Fibroblast of lung (primary cell): Measurements from ENCODE around the gene ODF4. TPM values are rescaled to one million over a fixed set of nuclear protein-coding genes. Genes with fewer than 3 reads are reported as not detected.

Source experiments
- DNase-seq, 2 donors: peaks; one replicate each; pipeline versions ENCODE4 v3.0.0 to v3.0.0-alpha.2; 2010; ENCODE audit warnings: low read depth in 2 of 2
- H2AFZ ChIP-seq: 2 replicates; pipeline ENCODE4 v1.5.1; 2012; ENCODE audit warnings: low read length, control low read depth, inconsistent platforms
- H3K27ac ChIP-seq: 2 replicates; pipeline ENCODE4 v1.5.1; 2011; ENCODE audit warnings: low read length, control low read depth; ENCODE audit not compliant: insufficient read depth
- H3K27me3 ChIP-seq: 2 replicates; pipeline ENCODE4 v1.5.1; 2011; ENCODE audit warnings: mild to moderate bottlenecking, low read length; ENCODE audit not compliant: control insufficient read depth, insufficient read depth
- H3K36me3 ChIP-seq: 2 replicates; pipeline ENCODE4 v1.5.1; 2011; ENCODE audit warnings: low read length; ENCODE audit not compliant: control insufficient read depth, insufficient read depth
- H3K4me1 ChIP-seq: 2 replicates; pipeline ENCODE4 v1.5.1; 2011; ENCODE audit warnings: low read length; ENCODE audit not compliant: control insufficient read depth, insufficient read depth; ENCODE audit errors: extremely low read depth
- H3K4me2 ChIP-seq: 2 replicates; pipeline ENCODE4 v1.5.1; 2011; ENCODE audit warnings: low read length, control low read depth; ENCODE audit not compliant: insufficient read depth; ENCODE audit errors: extremely low read depth
- H3K4me3 ChIP-seq, 4 experiments: fragments of 200-600 bp in 1 of 4; sonication (generic) in 1 of 4; replicated peaks in 1 of 4; 2 replicates each; pipeline ENCODE4 v1.5.1; 2011 to 2016; ENCODE audit warnings: low read length in 4 of 4, low read depth in 3 of 4, mild to moderate bottlenecking in 3 of 4, control low read depth in 2 of 4, inconsistent platforms in 1 of 4, mixed read lengths in 1 of 4; ENCODE audit not compliant: insufficient read depth in 1 of 4; ENCODE audit errors: control extremely low read depth in 1 of 4
- H3K79me2 ChIP-seq: 2 replicates; pipeline ENCODE4 v1.5.1; 2012; ENCODE audit warnings: mild to moderate bottlenecking, low read length, inconsistent platforms; ENCODE audit not compliant: control insufficient read depth, insufficient read depth
- H3K9ac ChIP-seq: 2 replicates; pipeline ENCODE4 v1.5.1; 2011; ENCODE audit warnings: mild to moderate bottlenecking, low read length, control low read depth; ENCODE audit not compliant: insufficient read depth
- H3K9me3 ChIP-seq: 2 replicates; pipeline ENCODE4 v1.5.1; 2012; ENCODE audit warnings: low read depth, low read length; ENCODE audit not compliant: control insufficient read depth, insufficient read depth
- H4K20me1 ChIP-seq: 2 replicates; pipeline ENCODE4 v1.5.1; 2011; ENCODE audit warnings: low read length; ENCODE audit not compliant: control insufficient read depth, insufficient read depth; ENCODE audit errors: extremely low read depth
- EZH2 ChIP-seq: IDR thresholded peaks from 2 replicates; pipeline ENCODE4 v1.5.1; 2012; ENCODE audit warnings: low read length, control low read depth, mild to moderate bottlenecking; ENCODE audit errors: missing control alignments
- polyA plus RNA-seq, 2 donors: library from polyadenylated mRNA; depleted of rRNA in 1 of 2; stranded (reverse) in 1 of 2; unstranded in 1 of 2; fragments of >200 nt; gene quantifications; 2 replicates each; pipeline ENCODE4 v1.2.1, GENCODE V29; 2011 to 2012; ENCODE audit warnings: missing spikeins in 1 of 2
- total RNA-seq: library from RNA; depleted of rRNA; stranded (reverse); fragments of >200 nt; gene quantifications from 2 replicates; pipeline ENCODE4 v1.2.1, GENCODE V29; 2014
- TF ChIP-seq, protein P1 (sequence below), 2 donors: IDR thresholded peaks in 1 of 2; conservative IDR thresholded peaks in 1 of 2; 1 replicate in 1 of 2; 2 replicates in 1 of 2; pipeline ENCODE4 v1.5.1; 2011 to 2012; ENCODE audit warnings: low read length in 2 of 2, control low read depth in 1 of 2, inconsistent platforms in 1 of 2, low read depth in 1 of 2, mild to moderate bottlenecking in 1 of 2

Gene ODF4
- total and polyA plus RNA-seq, 2 donors (not counting 1 experiment from before 2014, with no cell fraction given), result not detected

DNA sequence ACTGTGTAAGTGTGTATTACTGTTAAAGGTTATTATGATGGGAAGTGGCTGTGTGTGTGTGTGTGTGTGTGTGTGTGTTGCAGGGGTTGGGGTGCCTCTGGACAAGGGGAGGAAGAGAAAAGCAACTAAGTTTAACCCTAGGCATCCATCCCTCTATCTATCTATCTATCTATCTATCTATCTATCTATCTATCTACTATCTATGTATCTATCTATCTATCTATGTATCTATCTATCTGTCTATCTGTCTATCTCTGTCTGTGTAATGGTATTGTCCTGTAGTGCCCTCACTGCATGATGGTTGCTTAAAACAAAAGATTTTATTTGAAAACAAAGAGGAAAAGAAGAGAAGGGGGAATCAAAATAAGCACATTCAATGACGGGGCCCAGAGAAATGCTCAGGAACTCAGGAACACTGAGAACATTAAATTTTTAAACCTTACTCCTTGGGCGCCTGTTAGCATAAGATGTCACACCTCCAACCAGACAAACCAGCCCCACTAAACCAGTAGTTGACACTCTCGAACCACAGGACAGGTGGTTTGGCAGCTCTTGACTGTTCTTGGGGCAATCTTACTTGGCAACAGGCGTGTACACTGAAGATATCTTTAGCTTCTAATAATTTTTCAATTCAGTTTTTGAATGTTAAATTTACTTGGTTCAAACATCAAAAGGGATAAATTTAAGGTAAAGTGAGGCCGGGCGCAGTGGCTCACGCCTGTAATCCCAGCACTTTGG is 48.4 kb downstream of the ODF4 start:
- Histone ChIP-seq H3K4me2 (no peak overlapping the region), H3K27me3 (no peaks in the 10 kb centered on the region), H3K4me3 (no peak overlapping the region), H3K79me2 (no peaks in the 10 kb centered on the region), H2AFZ (no peak overlapping the region), H3K9ac (no peak overlapping the region), H3K27ac (no peak overlapping the region), H3K9me3 (no peaks in the 10 kb centered on the region), H3K36me3 (no peaks in the 10 kb centered on the region), H3K4me1 (peaks cover 11% of the 10 kb centered on the region), H4K20me1 (no peaks in the 10 kb centered on the region)
- no peak for DNase-seq
- TF ChIP-seq, protein P1, sequence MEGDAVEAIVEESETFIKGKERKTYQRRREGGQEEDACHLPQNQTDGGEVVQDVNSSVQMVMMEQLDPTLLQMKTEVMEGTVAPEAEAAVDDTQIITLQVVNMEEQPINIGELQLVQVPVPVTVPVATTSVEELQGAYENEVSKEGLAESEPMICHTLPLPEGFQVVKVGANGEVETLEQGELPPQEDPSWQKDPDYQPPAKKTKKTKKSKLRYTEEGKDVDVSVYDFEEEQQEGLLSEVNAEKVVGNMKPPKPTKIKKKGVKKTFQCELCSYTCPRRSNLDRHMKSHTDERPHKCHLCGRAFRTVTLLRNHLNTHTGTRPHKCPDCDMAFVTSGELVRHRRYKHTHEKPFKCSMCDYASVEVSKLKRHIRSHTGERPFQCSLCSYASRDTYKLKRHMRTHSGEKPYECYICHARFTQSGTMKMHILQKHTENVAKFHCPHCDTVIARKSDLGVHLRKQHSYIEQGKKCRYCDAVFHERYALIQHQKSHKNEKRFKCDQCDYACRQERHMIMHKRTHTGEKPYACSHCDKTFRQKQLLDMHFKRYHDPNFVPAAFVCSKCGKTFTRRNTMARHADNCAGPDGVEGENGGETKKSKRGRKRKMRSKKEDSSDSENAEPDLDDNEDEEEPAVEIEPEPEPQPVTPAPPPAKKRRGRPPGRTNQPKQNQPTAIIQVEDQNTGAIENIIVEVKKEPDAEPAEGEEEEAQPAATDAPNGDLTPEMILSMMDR (conservative IDR thresholded peaks at IDR 0.05 in 1 of 2, IDR thresholded peaks at IDR 0.05 in 1 of 2; ENCODE audit: low read depth in 1 of 2, low read length in 2 of 2), result no peak
- TF ChIP-seq EZH2, result no peak

GRCh38 chr17:8391711-8392110 is 52.1 kb downstream of the ODF4 start:
- Histone ChIP-seq H4K20me1 (no peaks in the 10 kb centered on the region), H3K9ac (no peak overlapping the region), H3K27ac (no peak overlapping the region), H3K27me3 (peaks cover 11% of the 10 kb centered on the region), H3K79me2 (no peaks in the 10 kb centered on the region), H3K9me3 (no peaks in the 10 kb centered on the region), H2AFZ (no peak overlapping the region), H3K4me3 (no peak overlapping the region), H3K4me1 (no peaks in the 10 kb centered on the region), H3K36me3 (no peaks in the 10 kb centered on the region), H3K4me2 (no peak overlapping the region)
- TF ChIP-seq EZH2, result no peak
- TF ChIP-seq, protein P1 (conservative IDR thresholded peaks at IDR 0.05 in 1 of 2, IDR thresholded peaks at IDR 0.05 in 1 of 2; ENCODE audit: low read depth in 1 of 2, low read length in 2 of 2), result no peak
- no peak for DNase-seq

- H3K4me3 ChIP-seq, result no peak overlapping the region
- H3K27me3 ChIP-seq, result peaks cover 11% of the 10 kb centered on the region
- TF ChIP-seq, protein P1 (conservative IDR thresholded peaks at IDR 0.05 in 1 of 2, IDR thresholded peaks at IDR 0.05 in 1 of 2; ENCODE audit: low read depth in 1 of 2, low read length in 2 of 2), result no peak
- TF ChIP-seq EZH2, result no peak
- H3K9me3 ChIP-seq, result no peaks in the 10 kb centered on the region
- no peaks in the 10 kb centered on the region for H4K20me1 ChIP-seq
- DNase-seq, result no peak
- no peaks in the 10 kb centered on the region for H3K79me2 ChIP-seq
- H3K27ac ChIP-seq, result no peak overlapping the region
- no peak overlapping the region for H3K4me2 ChIP-seq
- H3K36me3 ChIP-seq, result no peaks in the 10 kb centered on the region
- no peaks in the 10 kb centered on the region for H3K4me1 ChIP-seq
- no peak overlapping the region for H3K9ac ChIP-seq
- H2AFZ ChIP-seq, result no peak overlapping the region
These were observed 52.6 kb downstream of the ODF4 start for GRCh38 chr17:8392274-8392673.
